Body of pancreas (tissue), 4 donors: Measurements from ENCODE around the gene SPHK2. TPM values are rescaled to one million over a fixed set of nuclear protein-coding genes. Genes with fewer than 3 reads are reported as not detected.
"Not testable (repeated sequence)": the region's sequence is repeated elsewhere in the genome, so short reads cannot be mapped to it uniquely, and the experiment has no call there.

ENCODE experiments used
- ATAC-seq: fragments of 150-250 bp; one replicate; pipeline ENCODE4 v1.9.1; 2016
- DNase-seq, 4 donors: peaks; one replicate each; pipeline ENCODE4 v3.0.0-alpha.2; 2019
- H3K27ac ChIP-seq, 4 donors: fragments of 200-600 bp; sonication (generic); 1 replicate in 3 of 4; 2 replicates in 1 of 4; pipeline versions ENCODE4 v1.5.1 to v1.6.1; 2016 to 2019; ENCODE audit warnings: mild to moderate bottlenecking in 1 of 4, mixed read lengths in 1 of 4, moderate library complexity in 1 of 4
- H3K27me3 ChIP-seq, 2 donors: fragments of 200-600 bp; sonication (generic); one replicate each; pipeline ENCODE4 v1.6.0; 2016; ENCODE audit warnings: mild to moderate bottlenecking in 1 of 2
- H3K36me3 ChIP-seq, 2 donors: fragments of 200-600 bp; sonication (generic); replicated peaks in 1 of 2; 2 replicates each; pipeline ENCODE4 v1.5.1; 2016; ENCODE audit warnings: low read depth in 2 of 2; ENCODE audit not compliant: insufficient read depth in 1 of 2
- H3K4me1 ChIP-seq: fragments of 200-600 bp; sonication (generic); one replicate; pipeline ENCODE4 v1.6.0; 2016
- H3K4me3 ChIP-seq, 2 donors: fragments of 200-600 bp; sonication (generic); 1 replicate in 1 of 2; 2 replicates in 1 of 2; pipeline ENCODE4 v1.5.1; 2016 to 2019
- H3K9me3 ChIP-seq, 3 donors: fragments of 200-600 bp; sonication (generic); 1 replicate in 2 of 3; 2 replicates in 1 of 3; pipeline ENCODE4 v1.5.1; 2016
- CTCF ChIP-seq, 7 experiments: fragments of 450-650 bp in 4 of 7; fragments of 200-600 bp in 3 of 7; sonication (generic) in 3 of 7; IDR thresholded peaks; one replicate each; pipeline ENCODE4 v1.5.1; 2016 to 2019; ENCODE audit warnings: antibody characterized with exemption in 7 of 7
- POLR2A ChIP-seq, 3 donors: fragments of 450-650 bp; IDR thresholded peaks; one replicate each; pipeline ENCODE4 v1.6.1; 2016; ENCODE audit warnings: antibody characterized with exemption in 3 of 3, mild to moderate bottlenecking in 2 of 3
- WGBS, 2 donors: methylation state at CpG; one replicate each; pipeline ENCODE4 v1.1.5; 2017; 5-methylcytosine and 5-hydroxymethylcytosine counted together
- intact Hi-C: fragments of 100-400 bp; cut with DNase I; formaldehyde crosslinking; loops from one replicate; pipeline ENCODE4 v1.15.1; 2023
- total RNA-seq, 2 donors: library from RNA; depleted of rRNA; stranded (reverse); fragments of >200 nt; gene quantifications; one replicate each; pipeline ENCODE4 v1.1.0, GENCODE V29; 2016

The SPHK2 gene
- total RNA-seq, 2 donors from 2014 or later, result 8.3 to 37.6 TPM

GRCh38 chr19:48656840-48657474 lies 37.7 kb downstream of the SPHK2 start:
- H3K4me1 ChIP-seq, result peaks cover 11% of the 10 kb centered on the region
- ATAC-seq (peak; percentile 15), DNase-seq (peak in 1 of 4 donors; percentile 23)
- TF ChIP-seq POLR2A (IDR thresholded peaks at IDR 0.05) (no peak), CTCF (IDR thresholded peaks at IDR 0.05) (no peak)
- H3K27me3 ChIP-seq, result no peaks in the 10 kb centered on the region
- no peak overlapping the region for H3K4me3 ChIP-seq
- WGBS, 2 donors, result 38 to 53% methylated on average over 16 of the region's 16 CpGs
- H3K9me3 ChIP-seq, result no peaks in the 10 kb centered on the region
- no peak overlapping the region for H3K27ac ChIP-seq
- intact Hi-C loops, result loop anchor here (10.0 kb wide), 1 partner anchor 178 kb away; the partner anchor contains the start of gene HSD17B14
- no peaks in the 10 kb centered on the region for H3K36me3 ChIP-seq

GRCh38 chr19:48657828-48658227 lies 38.5 kb downstream of the SPHK2 start:
- H3K27ac ChIP-seq, H3K27me3 ChIP-seq, H3K36me3 ChIP-seq, DNase-seq, H3K4me3 ChIP-seq, H3K9me3 ChIP-seq, ATAC-seq: not testable (repeated sequence)
- H3K4me1 ChIP-seq, result peaks cover 11% of the 10 kb centered on the region
- intact Hi-C loops, result loop anchor here (10.0 kb wide), 1 partner anchor 177 kb away; the partner anchor contains the start of gene HSD17B14
- 89 to 93% methylated on average over 4 to 5 of the region's 5 CpGs for WGBS, 2 donors

GRCh38 chr19:48658483-48658882 lies 39.2 kb downstream of the SPHK2 start:
- no peak for ATAC-seq
- WGBS, 2 donors, result 86 to 88% methylated on average over 6 of the region's 6 CpGs
- TF ChIP-seq CTCF (IDR thresholded peaks at IDR 0.05), result no peak
- no peak for TF ChIP-seq POLR2A (IDR thresholded peaks at IDR 0.05)

GRCh38 chr19:48659768-48660167 lies 40.5 kb downstream of the SPHK2 start:
- H3K27ac ChIP-seq, result no peak overlapping the region
- intact Hi-C loops, result loop anchor here (10.0 kb wide), 1 partner anchor 175 kb away; the partner anchor contains the start of gene HSD17B14
- H3K27me3 ChIP-seq, result no peaks in the 10 kb centered on the region
- TF ChIP-seq POLR2A (IDR thresholded peaks at IDR 0.05), result no peak
- TF ChIP-seq CTCF (IDR thresholded peaks at IDR 0.05), result no peak
- no peak overlapping the region for H3K4me3 ChIP-seq
- peaks cover 11% of the 10 kb centered on the region for H3K4me1 ChIP-seq
- no peak for ATAC-seq
- H3K9me3 ChIP-seq, result no peaks in the 10 kb centered on the region
- no peak for DNase-seq
- WGBS, 2 donors, result 77 to 88% methylated on average over 5 of the region's 5 CpGs
- no peaks in the 10 kb centered on the region for H3K36me3 ChIP-seq

More at GRCh38 chr19:48658483-48658882, 39.2 kb downstream of the SPHK2 start:
- DNase-seq, result no peak
- Histone ChIP-seq H3K9me3 (no peaks in the 10 kb centered on the region), H3K4me1 (peaks cover 11% of the 10 kb centered on the region), H3K27ac (no peak overlapping the region), H3K36me3 (no peaks in the 10 kb centered on the region), H3K27me3 (no peaks in the 10 kb centered on the region), H3K4me3 (no peak overlapping the region)
- intact Hi-C loops, result loop anchor here (10.0 kb wide), 1 partner anchor 176 kb away; the partner anchor contains the start of gene HSD17B14

GRCh38 chr19:48660852-48661710 lies 41.8 kb downstream of the SPHK2 start:
- TF ChIP-seq CTCF (IDR thresholded peaks at IDR 0.05), result no peak
- TF ChIP-seq POLR2A (IDR thresholded peaks at IDR 0.05), result no peak
- DNase-seq, result peak; percentile 84 to 90 (median 86)
- Histone ChIP-seq H3K4me1 (peaks cover 11% of the 10 kb centered on the region), H3K36me3 (no peaks in the 10 kb centered on the region), H3K27me3 (no peaks in the 10 kb centered on the region), H3K4me3 (no peak overlapping the region), H3K27ac (peak overlapping the region in 3 of 4 donors; percentile 15 to 65 (median 42)), H3K9me3 (no peaks in the 10 kb centered on the region)
- ATAC-seq, result peak; percentile 90
- intact Hi-C loops, result no loop called here
- WGBS, 2 donors, result 55% methylated on average over 31 to 35 of the region's 35 CpGs
